GM19372 (cell line): Measurements from ENCODE around the gene ZNF385C.

Experiments used
- ATAC-seq: cut with Tn5 transposase; IDR thresholded peaks from one replicate; pipeline ENCODE4 v1.9.1; 2021; ENCODE audit warnings: mild to moderate bottlenecking, low read depth, moderate library complexity; ENCODE audit not compliant: unreplicated experiment

Gene ZNF385C

GRCh38 chr17:42126836-42127235, 28.6 kb upstream of the ZNF385C start:
- no peak for ATAC-seq

GRCh38 chr17:42125565-42125964, 27.3 kb upstream of the ZNF385C start:
- no peak for ATAC-seq

GRCh38 chr17:42124256-42124655, 26.0 kb upstream of the ZNF385C start:
- ATAC-seq: no peak

- ATAC-seq: no peak
Observed at GRCh38 chr17:42122371-42123303, 24.4 kb upstream of the ZNF385C start, which contains the start of gene HSPB9. Gene HSPB9 (plus strand): TSS chr17:42122804. CDS start chr17:42122851, 47 bp downstream.

GRCh38 chr17:42120770-42121769, 22.8 kb upstream of the ZNF385C start, which contains the start of gene KAT2A:
Gene KAT2A (minus strand): TSS chr17:42121367. CDS start chr17:42121304, 63 bp downstream.
- ATAC-seq: no peak

- no peak for ATAC-seq
Observed at GRCh38 chr17:42120161-42120769, 22.0 kb upstream of the ZNF385C start.

- ATAC-seq: no peak
Observed at GRCh38 chr17:42119301-42119700, 21.0 kb upstream of the ZNF385C start.

GRCh38 chr17:42118545-42118944, 20.3 kb upstream of the ZNF385C start:
- ATAC-seq: no peak

GRCh38 chr17:42118126-42118510, 19.8 kb upstream of the ZNF385C start:
- no peak for ATAC-seq

GRCh38 chr17:42117397-42118125, 19.3 kb upstream of the ZNF385C start:
- no peak for ATAC-seq

GRCh38 chr17:42116705-42117396, 18.6 kb upstream of the ZNF385C start:
- ATAC-seq: no peak

GRCh38 chr17:42114118-42114517, 15.8 kb upstream of the ZNF385C start:
- no peak for ATAC-seq

- ATAC-seq: no peak
Observed at GRCh38 chr17:42113293-42114069, 15.2 kb upstream of the ZNF385C start.

GRCh38 chr17:42112552-42113176, 14.4 kb upstream of the ZNF385C start, which contains the start of gene DHX58:
Gene DHX58 (minus strand): TSS chr17:42112714. CDS start chr17:42111892, 822 bp downstream.
- ATAC-seq: peak; percentile 57

GRCh38 chr17:42111871-42112551, 13.7 kb upstream of the ZNF385C start:
- ATAC-seq: peak; percentile 5

- ATAC-seq: no peak
Observed at GRCh38 chr17:42111265-42111636, 13.0 kb upstream of the ZNF385C start.
